Nucleus accumbens (tissue), 56 donors: ENCODE data around the gene PRLR.
"Not testable (repeated sequence)": the region's sequence is repeated elsewhere in the genome, so short reads cannot be mapped to it uniquely, and the experiment has no call there.

Experiments used
- DNase-seq, 56 donors: peaks; one replicate each; lab custom pipeline; 2025; lab: John Stamatoyannopoulos, UW

The PRLR gene

GRCh38 chr5:35135239-35135700 is 95.0 kb downstream of the PRLR start:
- DNase-seq: no peak

- DNase-seq: no peak
Measured at GRCh38 chr5:35134278-35135030, 95.8 kb downstream of the PRLR start.

GRCh38 chr5:35133186-35133585 is 97.1 kb downstream of the PRLR start:
- no peak for DNase-seq

- no peak for DNase-seq
Measured at GRCh38 chr5:35131723-35132122, 98.6 kb downstream of the PRLR start.

GRCh38 chr5:35129921-35130485 is 100.3 kb downstream of the PRLR start:
- DNase-seq: no peak

- DNase-seq: no peak
Measured at GRCh38 chr5:35129276-35129675, 101.0 kb downstream of the PRLR start.

GRCh38 chr5:35127006-35127405 is 103.3 kb downstream of the PRLR start:
- DNase-seq: no peak

- no peak for DNase-seq
Measured at GRCh38 chr5:35125746-35126145, 104.5 kb downstream of the PRLR start.

GRCh38 chr5:35124932-35125331 is 105.4 kb downstream of the PRLR start:
- no peak for DNase-seq

GRCh38 chr5:35122819-35123218 is 107.5 kb downstream of the PRLR start:
- no peak for DNase-seq

- DNase-seq: no peak
Measured at GRCh38 chr5:35120715-35121114, 109.6 kb downstream of the PRLR start.

GRCh38 chr5:35117967-35118366 is 112.3 kb downstream of the PRLR start:
- no peak for DNase-seq

GRCh38 chr5:35115920-35116319 is 114.4 kb downstream of the PRLR start:
- DNase-seq: no peak

GRCh38 chr5:35114698-35115097 is 115.6 kb downstream of the PRLR start:
- no peak for DNase-seq

GRCh38 chr5:35112300-35112699 is 118.0 kb downstream of the PRLR start:
- DNase-seq: no peak

GRCh38 chr5:35104550-35104949 is 125.7 kb downstream of the PRLR start:
- DNase-seq: not testable (repeated sequence)

GRCh38 chr5:35103637-35104299 is 126.5 kb downstream of the PRLR start:
- no peak for DNase-seq

GRCh38 chr5:35101720-35102119 is 128.6 kb downstream of the PRLR start:
- DNase-seq: not testable (repeated sequence)

- DNase-seq: no peak
Measured at GRCh38 chr5:35101016-35101415, 129.3 kb downstream of the PRLR start.

- no peak for DNase-seq
Measured at GRCh38 chr5:35098214-35098613, 132.1 kb downstream of the PRLR start.

- DNase-seq: no peak
Measured at GRCh38 chr5:35096932-35097331, 133.4 kb downstream of the PRLR start.

- DNase-seq: no peak
Measured at GRCh38 chr5:35096216-35096615, 134.1 kb downstream of the PRLR start.
